Chondrocyte (in vitro differentiated cells): Measurements from ENCODE around the gene C6orf141. TPM values are rescaled to one million over a fixed set of nuclear protein-coding genes. Genes with fewer than 3 reads are reported as not detected.
"Not testable (repeated sequence)": the region's sequence is repeated elsewhere in the genome, so short reads cannot be mapped to it uniquely, and the experiment has no call there.

Source experiments
- DNase-seq: peaks from one replicate; pipeline ENCODE4 v3.0.0; 2021; ENCODE audit warnings: mixed read lengths, low spot score
- H3K27ac Mint-ChIP-seq: one replicate; pipeline ENCODE4 v1.8.0; 2021; ENCODE audit warnings: mild to moderate bottlenecking, moderate library complexity, mixed read lengths; ENCODE audit not compliant: unreplicated experiment
- H3K27me3 Mint-ChIP-seq: 2 replicates; pipeline ENCODE4 v1.8.0; 2021; ENCODE audit warnings: low read depth, mixed read lengths
- H3K36me3 Mint-ChIP-seq: 2 replicates; pipeline ENCODE4 v1.8.0; 2021; ENCODE audit warnings: low read depth, mixed read lengths
- H3K4me1 Mint-ChIP-seq: 2 replicates; pipeline ENCODE4 v1.8.0; 2021; ENCODE audit warnings: low read depth, mild to moderate bottlenecking, mixed read lengths
- H3K4me3 Mint-ChIP-seq: one replicate; pipeline ENCODE4 v1.8.0; 2021; ENCODE audit warnings: mild to moderate bottlenecking, moderate library complexity, mixed read lengths; ENCODE audit not compliant: unreplicated experiment
- H3K9me3 Mint-ChIP-seq: 2 replicates; pipeline ENCODE4 v1.8.0; 2021; ENCODE audit warnings: low read depth, mixed read lengths
- total RNA-seq: library from RNA; stranded (reverse); gene quantifications from 3 replicates; pipeline ENCODE4 v1.2.1, GENCODE V29; 2021
- TF ChIP-seq, protein P1 (sequence below): fragments of 200-600 bp; sonication (generic); IDR thresholded peaks from 2 replicates; pipeline ENCODE4 v1.5.0; 2021; ENCODE audit warnings: antibody characterized with exemption, mild to moderate bottlenecking, moderate library complexity

C6orf141 gene
- total RNA-seq, 1 donor from 2014 or later = not detected

DNA sequence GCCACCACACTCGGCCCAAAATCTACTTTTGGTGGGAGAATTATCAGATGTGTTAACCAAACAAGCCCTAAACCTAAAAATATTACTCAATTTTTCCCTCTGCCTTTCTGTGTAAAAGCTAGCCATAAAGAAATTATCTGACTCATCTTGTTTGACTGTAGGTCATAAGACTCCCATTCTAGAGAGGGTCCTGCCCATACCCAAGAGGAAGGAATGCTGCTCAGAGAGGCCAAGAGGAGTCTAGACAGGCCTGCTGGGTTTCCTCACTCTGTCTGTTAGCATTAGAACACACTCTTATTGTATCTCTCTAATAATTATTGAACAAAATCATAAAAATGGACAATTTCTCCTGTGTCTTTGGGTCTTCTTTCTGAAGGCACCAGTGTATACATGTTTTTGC, 26.1 kb downstream of the C6orf141 start:
- TF ChIP-seq, protein P1, sequence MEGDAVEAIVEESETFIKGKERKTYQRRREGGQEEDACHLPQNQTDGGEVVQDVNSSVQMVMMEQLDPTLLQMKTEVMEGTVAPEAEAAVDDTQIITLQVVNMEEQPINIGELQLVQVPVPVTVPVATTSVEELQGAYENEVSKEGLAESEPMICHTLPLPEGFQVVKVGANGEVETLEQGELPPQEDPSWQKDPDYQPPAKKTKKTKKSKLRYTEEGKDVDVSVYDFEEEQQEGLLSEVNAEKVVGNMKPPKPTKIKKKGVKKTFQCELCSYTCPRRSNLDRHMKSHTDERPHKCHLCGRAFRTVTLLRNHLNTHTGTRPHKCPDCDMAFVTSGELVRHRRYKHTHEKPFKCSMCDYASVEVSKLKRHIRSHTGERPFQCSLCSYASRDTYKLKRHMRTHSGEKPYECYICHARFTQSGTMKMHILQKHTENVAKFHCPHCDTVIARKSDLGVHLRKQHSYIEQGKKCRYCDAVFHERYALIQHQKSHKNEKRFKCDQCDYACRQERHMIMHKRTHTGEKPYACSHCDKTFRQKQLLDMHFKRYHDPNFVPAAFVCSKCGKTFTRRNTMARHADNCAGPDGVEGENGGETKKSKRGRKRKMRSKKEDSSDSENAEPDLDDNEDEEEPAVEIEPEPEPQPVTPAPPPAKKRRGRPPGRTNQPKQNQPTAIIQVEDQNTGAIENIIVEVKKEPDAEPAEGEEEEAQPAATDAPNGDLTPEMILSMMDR = no peak
- Mint-ChIP-seq H3K36me3 (no peaks in the 10 kb centered on the region), H3K27ac (no peak overlapping the region), H3K9me3 (no peaks in the 10 kb centered on the region), H3K27me3 (peaks cover 8% of the 10 kb centered on the region), H3K4me1 (no peaks in the 10 kb centered on the region), H3K4me3 (no peak overlapping the region)
- no peak for DNase-seq

DNA sequence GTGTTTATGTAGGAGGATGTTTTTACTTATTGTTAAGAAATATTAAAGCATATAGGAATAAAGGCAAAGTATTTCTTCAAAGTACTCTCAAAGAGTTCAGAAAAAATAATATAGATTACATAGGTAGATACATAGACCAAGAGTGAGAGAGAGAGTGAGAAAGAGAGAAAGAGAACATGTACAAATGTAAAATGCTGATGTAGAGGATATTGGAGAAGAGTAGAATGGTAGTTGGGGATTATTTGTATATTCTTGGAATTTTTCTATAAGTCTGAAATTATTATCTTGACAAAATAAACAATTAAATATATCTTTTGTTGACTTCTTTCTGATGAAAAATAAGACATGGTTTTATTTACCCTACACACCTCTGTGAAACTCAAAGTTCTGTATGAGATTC, 29.2 kb downstream of the C6orf141 start:
- H3K36me3 Mint-ChIP-seq = no peaks in the 10 kb centered on the region
- no peaks in the 10 kb centered on the region for H3K4me1 Mint-ChIP-seq
- no peak for DNase-seq
- no peaks in the 10 kb centered on the region for H3K9me3 Mint-ChIP-seq
- H3K27me3 Mint-ChIP-seq = peaks cover 7% of the 10 kb centered on the region
- TF ChIP-seq, protein P1 = no peak
- H3K4me3 Mint-ChIP-seq = no peak overlapping the region
- H3K27ac Mint-ChIP-seq = no peak overlapping the region

DNA sequence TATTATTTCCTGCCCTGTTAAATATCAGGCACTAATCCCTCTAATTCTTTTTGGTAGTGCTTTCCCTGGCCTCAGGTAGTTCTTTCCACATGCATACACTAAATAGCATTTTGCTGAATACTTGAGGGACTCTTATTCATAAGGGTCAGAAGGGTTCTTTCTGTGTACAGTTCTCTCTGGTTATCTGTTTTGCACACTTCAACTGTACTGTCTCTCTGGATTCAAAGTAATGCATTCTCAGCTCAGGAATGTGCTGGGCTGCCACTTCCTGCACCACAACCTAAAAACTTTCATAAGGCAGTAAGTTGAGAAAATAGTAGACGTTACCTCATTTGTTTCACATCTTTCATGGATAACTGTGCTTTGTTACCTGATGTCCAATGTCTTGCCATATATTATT, 32.1 kb downstream of the C6orf141 start:
- H3K36me3 Mint-ChIP-seq = no peaks in the 10 kb centered on the region
- H3K4me1 Mint-ChIP-seq = no peaks in the 10 kb centered on the region
- H3K9me3 Mint-ChIP-seq = no peaks in the 10 kb centered on the region
- no peak overlapping the region for H3K27ac Mint-ChIP-seq
- no peak overlapping the region for H3K4me3 Mint-ChIP-seq
- TF ChIP-seq, protein P1 = no peak
- DNase-seq = no peak
- H3K27me3 Mint-ChIP-seq = peaks cover 7% of the 10 kb centered on the region

DNA sequence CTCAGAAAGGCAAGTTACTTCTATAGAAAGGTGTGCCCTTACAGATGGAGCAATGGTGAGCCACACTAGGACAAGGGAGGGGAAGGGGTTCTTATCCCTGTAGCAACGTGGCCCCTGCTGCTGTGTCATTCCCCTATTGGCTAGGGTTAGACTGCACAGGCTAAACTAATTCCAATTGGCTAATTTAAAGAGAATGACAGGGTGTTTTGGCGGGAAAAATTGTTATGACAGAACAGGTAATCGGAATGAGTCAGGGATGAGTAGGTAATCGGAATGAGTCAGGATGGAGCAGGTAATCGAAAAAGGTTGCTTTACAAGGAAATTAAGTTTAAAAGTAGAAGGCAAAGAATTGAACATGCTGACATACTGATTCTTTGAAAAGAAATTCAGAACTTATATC, 36.8 kb downstream of the C6orf141 start:
- H3K27ac Mint-ChIP-seq, H3K27me3 Mint-ChIP-seq, DNase-seq, H3K9me3 Mint-ChIP-seq, H3K36me3 Mint-ChIP-seq, H3K4me1 Mint-ChIP-seq, H3K4me3 Mint-ChIP-seq: not testable (repeated sequence)

Other genes starting within 250 kb of the C6orf141 start
- gene MMUT, start 87.4 kb upstream of the C6orf141 start, total RNA-seq = 18.3 to 25.3 TPM (median 18.9 TPM) in 3 replicates
- 1.8 to 6.5 TPM (median 2.6 TPM) in 3 replicates for gene CENPQ, start 87.3 kb upstream of the C6orf141 start, total RNA-seq
- not detected in 3 replicates for gene GLYATL3, start 50.7 kb upstream of the C6orf141 start, total RNA-seq
- not detected in 3 replicates for gene RHAG, start 86.2 kb downstream of the C6orf141 start, total RNA-seq
- not detected in 3 replicates for gene CRISP2, start 162.9 kb downstream of the C6orf141 start, total RNA-seq
- not detected in 3 replicates for gene CRISP3, start 193.7 kb downstream of the C6orf141 start, total RNA-seq
- not detected in 3 replicates for gene PGK2, start 236.6 kb downstream of the C6orf141 start, total RNA-seq